Esophagus (tissue), 2 donors: Measurements from ENCODE around the gene RIMBP2. TPM values are rescaled to one million over a fixed set of nuclear protein-coding genes. Genes with fewer than 3 reads are reported as not detected.

ENCODE experiments used
- H3K27ac ChIP-seq, 2 donors: one replicate each; pipeline ENCODE4 v1.5.1; 2013; ENCODE audit warnings: low read depth in 2 of 2, mild to moderate bottlenecking in 2 of 2, inconsistent platforms in 1 of 2, low read length in 1 of 2, moderate library complexity in 1 of 2
- H3K27me3 ChIP-seq, 2 donors: one replicate each; pipeline ENCODE4 v1.6.1; 2013; ENCODE audit warnings: low read length in 2 of 2, control low read depth in 1 of 2, mild to moderate bottlenecking in 1 of 2; ENCODE audit not compliant: insufficient read depth in 2 of 2, control insufficient read depth in 1 of 2
- H3K36me3 ChIP-seq, 2 donors: one replicate each; pipeline ENCODE4 v1.6.1; 2013; ENCODE audit warnings: low read length in 1 of 2; ENCODE audit not compliant: control insufficient read depth in 2 of 2, insufficient read depth in 2 of 2
- H3K4me1 ChIP-seq, 2 donors: one replicate each; pipeline ENCODE4 v1.6.1; 2013; ENCODE audit warnings: low read length in 1 of 2; ENCODE audit not compliant: control insufficient read depth in 2 of 2, insufficient read depth in 2 of 2
- H3K4me3 ChIP-seq, 2 donors: one replicate each; pipeline ENCODE4 v1.5.1; 2013; ENCODE audit warnings: low read length in 2 of 2, mild to moderate bottlenecking in 2 of 2, low read depth in 1 of 2, moderate library complexity in 1 of 2
- H3K9me3 ChIP-seq, 2 donors: one replicate each; pipeline ENCODE4 v1.6.1; 2013; ENCODE audit warnings: mild to moderate bottlenecking in 2 of 2, low read depth in 1 of 2, low read length in 1 of 2, moderate library complexity in 1 of 2; ENCODE audit not compliant: control insufficient read depth in 2 of 2, insufficient read depth in 1 of 2
- WGBS, 2 donors: extraction: QIAGEN DNeasy Blood & Tissue Kit; methylation state at CpG; one replicate each; pipeline ENCODE4 v1.1.7; 2013; 5-methylcytosine and 5-hydroxymethylcytosine counted together
- polyA plus RNA-seq, 2 donors: library from polyadenylated mRNA; stranded (reverse); fragments of 200-250 nt; gene quantifications; one replicate each; pipeline ENCODE4 v1.2.3, GENCODE V29; 2013
- donor health status: healthy with polysubstance abuse.
- donor health status: Bipolar disorder and iron deficiency.

The RIMBP2 gene
- polyA plus RNA-seq, 2 donors, result 0.20 to 0.69 TPM

GRCh38 chr12:130506844-130507243 is 209.3 kb downstream of the RIMBP2 start:
- Histone ChIP-seq H3K9me3 (no peaks in the 10 kb centered on the region), H3K36me3 (no peaks in the 10 kb centered on the region), H3K4me3 (no peak overlapping the region), H3K4me1 (no peaks in the 10 kb centered on the region), H3K27me3 (no peaks in the 10 kb centered on the region), H3K27ac (no peak overlapping the region)
- WGBS, 2 donors, result 77 to 84% methylated on average over 4 of the region's 4 CpGs

- Histone ChIP-seq H3K36me3 (no peaks in the 10 kb centered on the region), H3K9me3 (peaks cover 0 to 5% of the 10 kb centered on the region in 2 donors), H3K4me3 (no peak overlapping the region), H3K27ac (no peak overlapping the region), H3K27me3 (no peaks in the 10 kb centered on the region), H3K4me1 (no peaks in the 10 kb centered on the region)
- 75% methylated on average over 5 of the region's 5 CpGs for WGBS, 2 donors
Measured at GRCh38 chr12:130504840-130505175, 211.3 kb downstream of the RIMBP2 start.

- Histone ChIP-seq H3K27me3 (no peaks in the 10 kb centered on the region), H3K27ac (no peak overlapping the region)
- WGBS, 2 donors, result 73 to 79% methylated on average over 18 of the region's 18 CpGs
Measured at GRCh38 chr12:130504110-130504839, 211.8 kb downstream of the RIMBP2 start.

DNA sequence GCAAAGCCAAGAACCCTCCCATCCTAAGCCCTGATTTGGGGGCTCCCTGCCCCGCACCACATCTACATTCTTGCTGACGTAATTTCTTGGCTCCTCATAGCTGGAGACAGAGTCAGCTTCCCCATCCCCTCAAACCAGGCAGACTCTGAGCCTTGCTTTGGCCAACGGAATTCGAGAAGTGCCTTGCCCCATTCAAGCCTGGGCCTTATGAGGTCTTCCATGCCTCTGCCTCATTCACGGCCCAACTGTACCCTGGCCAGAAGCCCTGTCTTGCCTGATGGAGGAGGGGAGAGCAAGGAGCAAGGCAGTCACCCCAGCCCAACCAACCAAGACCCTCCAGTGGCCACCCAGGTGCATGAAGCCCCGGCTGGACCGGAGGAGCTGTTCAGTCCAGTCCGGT is 214.3 kb downstream of the RIMBP2 start:
- 87 to 89% methylated on average over 8 of the region's 8 CpGs for WGBS, 2 donors
- Histone ChIP-seq H3K9me3 (peaks cover 0 to 5% of the 10 kb centered on the region in 2 donors), H3K4me1 (no peaks in the 10 kb centered on the region), H3K36me3 (no peaks in the 10 kb centered on the region), H3K27ac (no peak overlapping the region), H3K4me3 (no peak overlapping the region), H3K27me3 (no peaks in the 10 kb centered on the region)

More at GRCh38 chr12:130504110-130504839, 211.8 kb downstream of the RIMBP2 start:
- no peaks in the 10 kb centered on the region for H3K4me1 ChIP-seq
- H3K9me3 ChIP-seq, result peaks cover 0 to 5% of the 10 kb centered on the region in 2 donors
- no peak overlapping the region for H3K4me3 ChIP-seq
- no peaks in the 10 kb centered on the region for H3K36me3 ChIP-seq

- Histone ChIP-seq H3K9me3 (peaks cover 0 to 5% of the 10 kb centered on the region in 2 donors), H3K4me3 (no peak overlapping the region), H3K27ac (no peak overlapping the region), H3K4me1 (no peaks in the 10 kb centered on the region), H3K27me3 (no peaks in the 10 kb centered on the region), H3K36me3 (no peaks in the 10 kb centered on the region)
- WGBS, 2 donors, result 78 to 80% methylated on average over 16 of the region's 16 CpGs
Measured at GRCh38 chr12:130500835-130501330, 215.2 kb downstream of the RIMBP2 start.

- H3K9me3 ChIP-seq, result peaks cover 0 to 5% of the 10 kb centered on the region in 2 donors
- 68 to 75% methylated on average over 4 of the region's 4 CpGs for WGBS, 2 donors
- H3K4me1 ChIP-seq, result no peaks in the 10 kb centered on the region
- no peaks in the 10 kb centered on the region for H3K36me3 ChIP-seq
- H3K27ac ChIP-seq, result no peak overlapping the region
- H3K27me3 ChIP-seq, result no peaks in the 10 kb centered on the region
- no peak overlapping the region for H3K4me3 ChIP-seq
Measured at GRCh38 chr12:130499474-130499873, 216.6 kb downstream of the RIMBP2 start.

DNA sequence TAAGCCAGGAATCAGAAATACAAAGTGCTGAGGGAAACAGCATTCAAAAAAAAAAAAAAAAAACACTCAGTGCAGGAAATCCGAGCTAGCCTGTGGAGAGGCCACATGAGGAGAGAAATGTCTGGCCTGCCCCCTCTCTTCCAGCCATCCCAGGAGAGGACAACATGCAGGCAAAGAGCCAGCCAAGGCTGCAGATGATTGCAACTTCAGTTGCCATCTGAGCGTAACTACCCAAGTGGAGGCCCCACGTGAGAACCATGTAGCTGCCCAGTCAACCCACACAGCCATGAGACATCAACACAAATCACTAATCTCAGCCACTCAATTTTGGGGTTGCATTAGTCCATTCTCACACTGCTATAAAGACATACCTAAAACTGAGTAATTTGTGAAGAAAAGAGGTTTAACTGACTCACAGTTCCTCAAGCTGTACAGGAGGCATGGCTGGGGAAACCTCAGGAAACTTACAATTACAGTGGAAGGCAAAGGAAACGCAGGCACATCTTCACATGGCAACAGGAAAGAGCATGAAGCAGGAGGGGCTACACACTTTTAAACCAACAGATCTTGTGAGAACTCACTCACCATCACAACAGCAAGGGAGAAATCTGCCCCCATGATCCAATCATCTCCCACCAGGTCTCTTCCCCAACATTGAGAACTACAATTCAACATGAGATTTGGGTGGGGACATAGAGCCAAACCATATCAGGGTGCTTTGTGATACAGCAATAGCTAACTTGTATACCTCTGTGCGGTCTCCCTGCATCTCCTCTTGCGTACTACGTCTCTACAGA is 217.3 kb downstream of the RIMBP2 start:
- Histone ChIP-seq H3K4me3 (no peak overlapping the region), H3K27ac (no peak overlapping the region), H3K36me3 (no peaks in the 10 kb centered on the region), H3K9me3 (peaks cover 0 to 5% of the 10 kb centered on the region in 2 donors), H3K27me3 (no peaks in the 10 kb centered on the region), H3K4me1 (no peaks in the 10 kb centered on the region)
- 82 to 85% methylated on average over 7 of the region's 7 CpGs for WGBS, 2 donors

DNA sequence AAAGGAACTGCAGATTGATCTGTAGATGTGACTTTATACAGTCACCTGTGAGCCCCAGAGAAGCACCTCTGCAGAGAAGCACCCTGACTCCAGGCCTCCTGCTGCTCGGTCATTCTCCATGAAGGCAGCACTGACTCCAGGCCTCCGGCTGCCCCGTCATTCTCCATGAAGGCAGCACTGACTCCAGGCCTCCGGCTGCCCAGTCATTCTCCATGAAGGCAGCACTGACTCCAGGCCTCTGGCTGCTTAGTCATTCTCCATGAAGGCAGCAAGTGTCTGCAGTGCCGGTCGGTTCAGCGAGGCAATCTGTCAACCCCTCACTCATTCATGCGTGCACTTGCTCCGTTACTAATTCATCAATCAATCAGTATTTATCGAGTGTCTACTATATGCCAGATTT is 218.1 kb downstream of the RIMBP2 start:
- H3K9me3 ChIP-seq, result peaks cover 0 to 5% of the 10 kb centered on the region in 2 donors
- WGBS, 2 donors, result 78 to 80% methylated on average over 10 of the region's 10 CpGs

DNA sequence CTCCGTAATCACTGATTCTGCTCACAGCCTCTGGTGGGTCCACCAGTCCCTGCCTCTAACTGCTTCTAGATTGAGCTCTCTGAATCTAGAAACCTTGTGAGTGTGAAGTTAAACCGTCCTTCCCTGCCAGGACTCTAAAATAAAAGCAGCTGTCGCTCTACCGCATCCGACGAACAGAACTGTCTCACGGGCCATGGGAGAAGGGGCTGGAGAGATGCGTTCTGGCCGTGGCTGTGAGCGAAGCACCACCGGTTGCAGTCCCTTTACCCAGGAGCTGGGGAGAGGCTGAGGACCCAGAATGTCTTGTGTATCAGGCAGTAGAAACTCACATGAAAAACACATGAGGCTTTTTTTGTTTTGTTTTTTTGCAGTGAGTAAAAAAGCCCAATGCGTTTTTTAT is 218.8 kb downstream of the RIMBP2 start:
- H3K4me3 ChIP-seq, result no peak overlapping the region
- no peaks in the 10 kb centered on the region for H3K27me3 ChIP-seq
- H3K9me3 ChIP-seq, result peaks cover 0 to 5% of the 10 kb centered on the region in 2 donors
- WGBS, 2 donors, result 80 to 82% methylated on average over 12 of the region's 12 CpGs
- H3K4me1 ChIP-seq, result no peaks in the 10 kb centered on the region
- H3K36me3 ChIP-seq, result no peaks in the 10 kb centered on the region
- no peak overlapping the region for H3K27ac ChIP-seq

More for the DNA sequence above, 218.1 kb downstream of the RIMBP2 start:
- H3K27me3 ChIP-seq, result no peaks in the 10 kb centered on the region
- no peak overlapping the region for H3K27ac ChIP-seq
- no peaks in the 10 kb centered on the region for H3K4me1 ChIP-seq
- H3K4me3 ChIP-seq, result no peak overlapping the region
- no peaks in the 10 kb centered on the region for H3K36me3 ChIP-seq
